HepG2 (cell line): Measurements from ENCODE around the gene MTMR4. TPM values are rescaled to one million over a fixed set of nuclear protein-coding genes. Genes with fewer than 3 reads are reported as not detected.

Experiments
- IKZF1 ChIP-seq: fragments of 450-650 bp; IDR thresholded peaks from 2 replicates; pipeline ENCODE4 v1.7.1; 2016
- MTA3 ChIP-seq: sonication (generic); formaldehyde crosslinking; IDR thresholded peaks from 2 replicates; pipeline ENCODE4 v1.4.0; 2020; ENCODE audit warnings: missing genetic modification reagents
- NFYC ChIP-seq: IDR thresholded peaks from 2 replicates; pipeline ENCODE4 v1.6.1; 2016; ENCODE audit warnings: missing genetic modification reagents, missing compliant biosample characterization
- POLR2AphosphoS5 ChIP-seq: IDR thresholded peaks from 2 replicates; pipeline ENCODE4 v1.6.1; 2012; ENCODE audit warnings: low read depth, low read length
- RARA ChIP-seq: IDR thresholded peaks from 2 replicates; pipeline ENCODE4 v1.6.1; 2016; ENCODE audit warnings: missing genetic modification reagents, missing compliant biosample characterization
- TCF7 ChIP-seq: sonication (generic); IDR thresholded peaks from 2 replicates; pipeline ENCODE4 v1.6.1; 2016; ENCODE audit warnings: antibody characterized with exemption, low read depth
- TCF7L2 ChIP-seq: IDR thresholded peaks from 2 replicates; pipeline ENCODE4 v1.6.1; 2011; ENCODE audit warnings: mild to moderate bottlenecking, low read depth, low read length, moderate library complexity
- ZNF33A ChIP-seq: sonication (generic); formaldehyde crosslinking; IDR thresholded peaks from 2 replicates; pipeline ENCODE4 v1.5.1; 2020; ENCODE audit warnings: missing genetic modification reagents, mild to moderate bottlenecking, moderate library complexity, borderline replicate concordance
- ZNF816 ChIP-seq: sonication (generic); formaldehyde crosslinking; IDR thresholded peaks from 2 replicates; pipeline ENCODE4 v1.8.0; 2022; ENCODE audit warnings: missing genetic modification reagents, mild to moderate bottlenecking, borderline replicate concordance
- ZSCAN25 ChIP-seq: sonication (generic); formaldehyde crosslinking; IDR thresholded peaks from 2 replicates; pipeline ENCODE4 v1.8.0; 2022; ENCODE audit warnings: mild to moderate bottlenecking, missing genetic modification reagents
- polyA plus RNA-seq, 8 experiments: library from polyadenylated mRNA; depleted of rRNA in 3 of 8; stranded (reverse) in 7 of 8; unstranded in 1 of 8; fragments of >200 nt; fragmentation: Illumina TruSeq in 4 of 8; extraction: Trizol in 4 of 8; gene quantifications; 2 replicates each; pipeline versions ENCODE4 v1.2.1 to v1.2.3, GENCODE V29; 2011 to 2016; ENCODE audit warnings: low read depth in 4 of 8, missing spikeins in 1 of 8, mixed read lengths in 1 of 8; ENCODE audit not compliant: insufficient read depth in 1 of 8
- total RNA-seq, 5 experiments: library from RNA; depleted of rRNA; stranded (reverse); fragments of >200 nt; fragmentation: Illumina TruSeq; extraction: Trizol; gene quantifications; 2 replicates each; pipeline ENCODE4 v1.2.3, GENCODE V29; 2016; ENCODE audit warnings: low read depth in 1 of 5
- TF ChIP-seq, protein P1 (sequence below): IDR thresholded peaks from 2 replicates; pipeline ENCODE4 v1.6.1; 2016; ENCODE audit warnings: mild to moderate bottlenecking, missing biosample characterization, missing genetic modification reagents
- TF ChIP-seq, protein P2 (sequence below): sonication (generic); formaldehyde crosslinking; IDR thresholded peaks from 2 replicates; pipeline ENCODE4 v1.4.0; 2020; ENCODE audit warnings: missing genetic modification reagents
- TF ChIP-seq, protein P3 (sequence below): sonication (generic); formaldehyde crosslinking; IDR thresholded peaks from 2 replicates; pipeline ENCODE4 v1.5.0; 2020; ENCODE audit warnings: mild to moderate bottlenecking, missing genetic modification reagents
- TF ChIP-seq, protein P4 (sequence below): sonication (generic); formaldehyde crosslinking; IDR thresholded peaks from 2 replicates; pipeline ENCODE4 v1.5.1; 2020; ENCODE audit warnings: mild to moderate bottlenecking, missing genetic modification reagents, moderate library complexity
- TF ChIP-seq, protein P5 (sequence below): sonication (generic); formaldehyde crosslinking; IDR thresholded peaks from 2 replicates; pipeline ENCODE4 v1.4.0; 2020; ENCODE audit warnings: missing genetic modification reagents

The MTMR4 gene
- total and polyA plus RNA-seq, 2 of the 13 experiments (the other 11 are each of a cell fraction or from before 2014, with no cell fraction given), result 62.5 to 65.1 TPM

DNA sequence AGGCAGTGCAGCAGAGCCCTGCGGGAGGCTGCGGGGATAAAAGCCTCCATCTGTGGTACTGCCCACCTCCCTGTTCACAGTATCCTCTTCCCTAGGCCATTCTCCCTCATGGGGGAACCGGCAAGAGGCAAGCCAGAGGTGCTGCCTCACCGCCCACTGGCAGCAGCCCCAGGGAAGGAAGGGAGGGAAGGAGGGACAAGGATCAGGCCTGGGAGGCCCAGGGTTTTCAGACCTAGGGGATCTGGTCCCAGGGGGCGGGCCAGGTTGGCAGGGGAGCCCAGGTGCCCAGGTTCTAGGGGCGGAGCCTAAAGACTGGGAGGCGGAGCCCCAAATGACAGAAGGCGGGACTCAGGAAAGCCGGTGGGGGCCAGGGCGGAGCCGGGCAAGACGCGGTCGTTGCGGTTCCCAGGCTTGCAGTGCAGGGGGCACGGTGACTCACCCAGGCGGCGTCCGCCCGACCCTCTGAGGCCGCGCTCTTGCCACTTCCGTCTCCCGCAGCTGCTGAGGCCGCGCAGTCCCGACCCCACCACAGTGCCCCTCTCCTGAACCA lies 3.0 kb upstream of the MTMR4 start (continued):
- TF ChIP-seq MTA3 (CRISPR knock-in tag), result no peak
- TF ChIP-seq, protein P1, sequence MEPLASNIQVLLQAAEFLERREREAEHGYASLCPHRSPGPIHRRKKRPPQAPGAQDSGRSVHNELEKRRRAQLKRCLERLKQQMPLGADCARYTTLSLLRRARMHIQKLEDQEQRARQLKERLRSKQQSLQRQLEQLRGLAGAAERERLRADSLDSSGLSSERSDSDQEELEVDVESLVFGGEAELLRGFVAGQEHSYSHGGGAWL, result peak; percentile 8; the same call in 1 of the 2 replicates
- TF ChIP-seq ZNF33A (CRISPR knock-in tag), result 0 out of 2 replicates have a peak, but pooled peaks have one; percentile 70
- TF ChIP-seq NFYC (CRISPR knock-in tag), result no peak
- TF ChIP-seq, protein P2, sequence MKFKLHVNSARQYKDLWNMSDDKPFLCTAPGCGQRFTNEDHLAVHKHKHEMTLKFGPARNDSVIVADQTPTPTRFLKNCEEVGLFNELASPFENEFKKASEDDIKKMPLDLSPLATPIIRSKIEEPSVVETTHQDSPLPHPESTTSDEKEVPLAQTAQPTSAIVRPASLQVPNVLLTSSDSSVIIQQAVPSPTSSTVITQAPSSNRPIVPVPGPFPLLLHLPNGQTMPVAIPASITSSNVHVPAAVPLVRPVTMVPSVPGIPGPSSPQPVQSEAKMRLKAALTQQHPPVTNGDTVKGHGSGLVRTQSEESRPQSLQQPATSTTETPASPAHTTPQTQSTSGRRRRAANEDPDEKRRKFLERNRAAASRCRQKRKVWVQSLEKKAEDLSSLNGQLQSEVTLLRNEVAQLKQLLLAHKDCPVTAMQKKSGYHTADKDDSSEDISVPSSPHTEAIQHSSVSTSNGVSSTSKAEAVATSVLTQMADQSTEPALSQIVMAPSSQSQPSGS (CRISPR knock-in tag), result peak; percentile 39
- no peak for TF ChIP-seq ZSCAN25
- TF ChIP-seq, protein P3, sequence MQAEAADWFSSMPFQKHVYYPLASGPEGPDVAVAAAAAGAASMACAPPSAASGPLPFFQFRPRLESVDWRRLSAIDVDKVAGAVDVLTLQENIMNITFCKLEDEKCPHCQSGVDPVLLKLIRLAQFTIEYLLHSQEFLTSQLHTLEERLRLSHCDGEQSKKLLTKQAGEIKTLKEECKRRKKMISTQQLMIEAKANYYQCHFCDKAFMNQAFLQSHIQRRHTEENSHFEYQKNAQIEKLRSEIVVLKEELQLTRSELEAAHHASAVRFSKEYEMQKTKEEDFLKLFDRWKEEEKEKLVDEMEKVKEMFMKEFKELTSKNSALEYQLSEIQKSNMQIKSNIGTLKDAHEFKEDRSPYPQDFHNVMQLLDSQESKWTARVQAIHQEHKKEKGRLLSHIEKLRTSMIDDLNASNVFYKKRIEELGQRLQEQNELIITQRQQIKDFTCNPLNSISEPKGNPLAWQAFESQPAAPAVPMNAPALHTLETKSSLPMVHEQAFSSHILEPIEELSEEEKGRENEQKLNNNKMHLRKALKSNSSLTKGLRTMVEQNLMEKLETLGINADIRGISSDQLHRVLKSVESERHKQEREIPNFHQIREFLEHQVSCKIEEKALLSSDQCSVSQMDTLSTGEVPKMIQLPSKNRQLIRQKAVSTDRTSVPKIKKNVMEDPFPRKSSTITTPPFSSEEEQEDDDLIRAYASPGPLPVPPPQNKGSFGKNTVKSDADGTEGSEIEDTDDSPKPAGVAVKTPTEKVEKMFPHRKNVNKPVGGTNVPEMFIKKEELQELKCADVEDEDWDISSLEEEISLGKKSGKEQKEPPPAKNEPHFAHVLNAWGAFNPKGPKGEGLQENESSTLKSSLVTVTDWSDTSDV (CRISPR knock-in tag), result no peak
- no peak for TF ChIP-seq IKZF1
- peak; percentile 53; the same call in 1 of the 2 replicates for TF ChIP-seq POLR2AphosphoS5
- TF ChIP-seq TCF7L2, result no peak
- TF ChIP-seq, protein P4, sequence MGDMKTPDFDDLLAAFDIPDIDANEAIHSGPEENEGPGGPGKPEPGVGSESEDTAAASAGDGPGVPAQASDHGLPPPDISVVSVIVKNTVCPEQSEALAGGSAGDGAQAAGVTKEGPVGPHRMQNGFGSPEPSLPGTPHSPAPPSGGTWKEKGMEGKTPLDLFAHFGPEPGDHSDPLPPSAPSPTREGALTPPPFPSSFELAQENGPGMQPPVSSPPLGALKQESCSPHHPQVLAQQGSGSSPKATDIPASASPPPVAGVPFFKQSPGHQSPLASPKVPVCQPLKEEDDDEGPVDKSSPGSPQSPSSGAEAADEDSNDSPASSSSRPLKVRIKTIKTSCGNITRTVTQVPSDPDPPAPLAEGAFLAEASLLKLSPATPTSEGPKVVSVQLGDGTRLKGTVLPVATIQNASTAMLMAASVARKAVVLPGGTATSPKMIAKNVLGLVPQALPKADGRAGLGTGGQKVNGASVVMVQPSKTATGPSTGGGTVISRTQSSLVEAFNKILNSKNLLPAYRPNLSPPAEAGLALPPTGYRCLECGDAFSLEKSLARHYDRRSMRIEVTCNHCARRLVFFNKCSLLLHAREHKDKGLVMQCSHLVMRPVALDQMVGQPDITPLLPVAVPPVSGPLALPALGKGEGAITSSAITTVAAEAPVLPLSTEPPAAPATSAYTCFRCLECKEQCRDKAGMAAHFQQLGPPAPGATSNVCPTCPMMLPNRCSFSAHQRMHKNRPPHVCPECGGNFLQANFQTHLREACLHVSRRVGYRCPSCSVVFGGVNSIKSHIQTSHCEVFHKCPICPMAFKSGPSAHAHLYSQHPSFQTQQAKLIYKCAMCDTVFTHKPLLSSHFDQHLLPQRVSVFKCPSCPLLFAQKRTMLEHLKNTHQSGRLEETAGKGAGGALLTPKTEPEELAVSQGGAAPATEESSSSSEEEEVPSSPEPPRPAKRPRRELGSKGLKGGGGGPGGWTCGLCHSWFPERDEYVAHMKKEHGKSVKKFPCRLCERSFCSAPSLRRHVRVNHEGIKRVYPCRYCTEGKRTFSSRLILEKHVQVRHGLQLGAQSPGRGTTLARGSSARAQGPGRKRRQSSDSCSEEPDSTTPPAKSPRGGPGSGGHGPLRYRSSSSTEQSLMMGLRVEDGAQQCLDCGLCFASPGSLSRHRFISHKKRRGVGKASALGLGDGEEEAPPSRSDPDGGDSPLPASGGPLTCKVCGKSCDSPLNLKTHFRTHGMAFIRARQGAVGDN, result peak; percentile 75
- TF ChIP-seq, protein P5, sequence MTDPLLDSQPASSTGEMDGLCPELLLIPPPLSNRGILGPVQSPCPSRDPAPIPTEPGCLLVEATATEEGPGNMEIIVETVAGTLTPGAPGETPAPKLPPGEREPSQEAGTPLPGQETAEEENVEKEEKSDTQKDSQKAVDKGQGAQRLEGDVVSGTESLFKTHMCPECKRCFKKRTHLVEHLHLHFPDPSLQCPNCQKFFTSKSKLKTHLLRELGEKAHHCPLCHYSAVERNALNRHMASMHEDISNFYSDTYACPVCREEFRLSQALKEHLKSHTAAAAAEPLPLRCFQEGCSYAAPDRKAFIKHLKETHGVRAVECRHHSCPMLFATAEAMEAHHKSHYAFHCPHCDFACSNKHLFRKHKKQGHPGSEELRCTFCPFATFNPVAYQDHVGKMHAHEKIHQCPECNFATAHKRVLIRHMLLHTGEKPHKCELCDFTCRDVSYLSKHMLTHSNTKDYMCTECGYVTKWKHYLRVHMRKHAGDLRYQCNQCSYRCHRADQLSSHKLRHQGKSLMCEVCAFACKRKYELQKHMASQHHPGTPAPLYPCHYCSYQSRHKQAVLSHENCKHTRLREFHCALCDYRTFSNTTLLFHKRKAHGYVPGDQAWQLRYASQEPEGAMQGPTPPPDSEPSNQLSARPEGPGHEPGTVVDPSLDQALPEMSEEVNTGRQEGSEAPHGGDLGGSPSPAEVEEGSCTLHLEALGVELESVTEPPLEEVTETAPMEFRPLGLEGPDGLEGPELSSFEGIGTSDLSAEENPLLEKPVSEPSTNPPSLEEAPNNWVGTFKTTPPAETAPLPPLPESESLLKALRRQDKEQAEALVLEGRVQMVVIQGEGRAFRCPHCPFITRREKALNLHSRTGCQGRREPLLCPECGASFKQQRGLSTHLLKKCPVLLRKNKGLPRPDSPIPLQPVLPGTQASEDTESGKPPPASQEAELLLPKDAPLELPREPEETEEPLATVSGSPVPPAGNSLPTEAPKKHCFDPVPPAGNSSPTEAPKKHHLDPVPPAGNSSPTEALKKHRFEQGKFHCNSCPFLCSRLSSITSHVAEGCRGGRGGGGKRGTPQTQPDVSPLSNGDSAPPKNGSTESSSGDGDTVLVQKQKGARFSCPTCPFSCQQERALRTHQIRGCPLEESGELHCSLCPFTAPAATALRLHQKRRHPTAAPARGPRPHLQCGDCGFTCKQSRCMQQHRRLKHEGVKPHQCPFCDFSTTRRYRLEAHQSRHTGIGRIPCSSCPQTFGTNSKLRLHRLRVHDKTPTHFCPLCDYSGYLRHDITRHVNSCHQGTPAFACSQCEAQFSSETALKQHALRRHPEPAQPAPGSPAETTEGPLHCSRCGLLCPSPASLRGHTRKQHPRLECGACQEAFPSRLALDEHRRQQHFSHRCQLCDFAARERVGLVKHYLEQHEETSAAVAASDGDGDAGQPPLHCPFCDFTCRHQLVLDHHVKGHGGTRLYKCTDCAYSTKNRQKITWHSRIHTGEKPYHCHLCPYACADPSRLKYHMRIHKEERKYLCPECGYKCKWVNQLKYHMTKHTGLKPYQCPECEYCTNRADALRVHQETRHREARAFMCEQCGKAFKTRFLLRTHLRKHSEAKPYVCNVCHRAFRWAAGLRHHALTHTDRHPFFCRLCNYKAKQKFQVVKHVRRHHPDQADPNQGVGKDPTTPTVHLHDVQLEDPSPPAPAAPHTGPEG (CRISPR knock-in tag), result no peak
- no peak for TF ChIP-seq RARA (CRISPR knock-in tag)
- TF ChIP-seq ZNF816 (CRISPR knock-in tag), result peak; percentile 45; the same call in 1 of the 2 replicates
- TF ChIP-seq TCF7, result 0 out of 2 replicates have a peak, but pooled peaks have one; percentile 16
